ENCODE measurements around the gene KNSTRN.

Gene KNSTRN

DNA sequence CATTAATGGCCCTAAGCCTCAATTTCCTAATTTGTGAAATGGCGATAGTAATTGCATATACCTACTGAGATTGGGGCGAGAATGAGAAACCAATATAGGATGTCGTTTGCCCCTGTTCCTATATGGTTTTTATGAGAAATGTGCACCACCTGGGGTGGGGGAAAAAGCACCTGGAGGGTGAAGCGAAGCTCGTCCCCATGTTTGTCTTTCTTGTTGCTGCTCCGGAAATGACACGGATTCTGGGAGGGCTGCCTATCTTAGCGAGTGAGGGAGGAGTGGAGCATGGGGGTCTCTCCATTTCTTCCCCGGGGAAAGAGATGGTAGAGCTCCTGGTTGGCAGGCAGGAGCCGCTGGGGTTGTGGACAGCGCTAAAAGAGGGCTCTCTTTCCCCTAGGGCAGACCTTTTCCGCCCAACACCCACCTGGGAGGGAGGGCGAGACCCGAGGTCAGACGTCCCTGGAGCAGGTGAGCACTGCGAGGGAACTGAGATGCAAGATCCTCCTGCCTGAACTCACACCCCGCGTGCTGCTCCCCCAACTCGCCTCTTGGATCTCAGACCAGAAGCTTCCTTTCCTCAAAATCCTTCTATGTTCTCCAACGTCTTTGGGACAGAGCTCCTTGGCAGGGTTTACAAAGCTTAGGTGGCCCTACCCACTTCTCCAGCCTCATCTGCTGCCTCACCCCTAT lies 52.6 kb downstream of the KNSTRN start:
- no peak for DNase-seq

DNA sequence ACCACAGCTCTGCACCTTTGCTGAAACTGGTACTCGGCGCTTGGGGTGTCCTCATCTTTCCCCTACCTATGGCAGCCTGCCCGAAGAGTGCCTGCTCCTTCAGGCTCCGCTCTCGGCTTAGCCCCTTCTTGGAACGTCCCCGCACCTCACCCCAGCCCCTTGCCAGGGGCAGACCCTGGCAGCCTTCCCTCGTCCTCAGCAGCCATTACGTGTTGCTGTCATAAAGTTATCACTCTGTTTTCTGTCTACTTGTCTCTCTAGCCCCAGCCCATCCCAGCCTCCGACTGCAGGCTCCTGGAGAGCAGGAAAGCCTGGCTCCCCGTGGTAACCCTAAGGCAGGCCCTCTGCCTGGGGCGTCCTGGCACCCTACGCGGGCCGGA lies 53.2 kb downstream of the KNSTRN start:
- no peak for DNase-seq

DNA sequence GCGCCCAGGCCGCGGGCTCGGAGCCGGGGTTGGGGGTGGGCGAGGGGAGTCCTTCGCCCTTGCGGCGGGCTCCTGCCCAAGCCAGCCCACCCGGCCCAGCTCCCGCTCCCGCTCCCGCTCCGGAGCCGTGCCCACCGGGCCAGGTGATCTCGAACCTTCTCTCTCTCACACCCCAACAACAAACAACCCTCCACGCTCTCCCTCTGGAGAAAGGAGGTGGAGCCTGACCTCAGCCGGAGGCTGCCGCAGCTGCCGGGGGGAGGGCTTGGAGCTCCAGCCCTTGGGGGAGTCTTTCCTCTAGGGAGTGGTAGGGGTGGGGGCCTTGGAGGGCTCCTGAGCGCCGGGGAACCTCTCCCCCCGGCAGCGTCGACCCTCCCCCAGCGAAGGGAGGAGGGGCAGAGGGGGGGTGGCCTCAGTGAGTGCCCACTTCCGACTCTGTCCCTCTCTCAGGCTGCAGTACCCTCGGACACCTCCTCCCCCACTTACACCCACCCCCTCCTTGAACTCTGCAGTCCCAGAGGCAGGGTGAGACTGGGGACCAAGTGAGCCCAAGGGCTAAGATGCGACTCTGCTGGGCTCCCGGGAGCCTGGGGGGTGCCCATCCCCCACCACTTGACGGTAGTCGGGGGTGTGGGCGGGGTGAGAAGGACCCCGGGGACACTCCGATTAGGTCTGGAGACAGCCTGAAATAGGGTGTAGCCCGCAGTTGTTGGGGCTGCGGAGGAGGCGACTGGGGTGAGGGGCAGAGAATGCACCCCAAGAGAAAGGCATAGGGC lies 53.8 kb downstream of the KNSTRN start:
- no peak for DNase-seq

DNA sequence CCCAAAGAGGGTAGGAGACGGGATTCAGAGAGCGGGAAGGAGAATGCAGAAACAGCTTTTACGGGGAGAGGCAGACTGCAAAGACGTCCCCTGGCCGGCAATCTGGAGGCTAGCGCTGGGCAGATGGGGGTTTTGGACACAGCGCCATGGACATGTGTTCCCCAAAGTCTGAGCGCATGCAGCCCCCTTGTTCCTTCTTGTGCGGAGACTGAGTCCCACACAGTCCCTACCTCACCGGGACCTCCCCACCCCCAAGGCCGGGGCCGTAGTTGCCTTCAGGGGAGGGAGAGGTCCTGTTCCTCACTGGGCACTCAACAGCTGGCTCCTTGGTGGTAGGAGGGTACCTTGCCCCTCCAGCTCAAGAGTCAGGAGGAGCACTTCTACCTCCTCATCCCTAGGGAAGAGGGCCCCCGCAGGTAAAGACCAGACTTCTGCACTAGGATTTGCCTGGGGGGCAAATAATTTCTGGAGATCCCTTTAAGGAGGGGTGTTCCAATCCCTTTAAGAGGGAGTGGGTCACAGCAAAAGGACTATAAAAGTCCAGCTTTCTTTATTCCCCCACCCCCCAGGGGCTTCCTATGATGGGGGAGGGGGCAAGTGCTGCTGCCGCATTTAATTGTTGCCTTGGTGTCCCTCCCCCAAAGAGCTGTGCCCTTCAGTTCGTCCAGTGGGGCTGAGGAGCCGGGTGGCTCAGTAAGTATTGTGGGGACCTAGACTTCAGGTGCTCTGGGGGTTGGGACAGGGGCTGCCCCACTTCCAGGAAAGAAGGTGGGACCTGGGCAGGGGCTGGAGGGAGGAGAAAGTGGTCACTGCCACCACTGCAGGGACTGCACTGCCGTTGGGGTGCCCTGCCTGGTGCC lies 54.6 kb downstream of the KNSTRN start:
- DNase-seq: no peak

DNA sequence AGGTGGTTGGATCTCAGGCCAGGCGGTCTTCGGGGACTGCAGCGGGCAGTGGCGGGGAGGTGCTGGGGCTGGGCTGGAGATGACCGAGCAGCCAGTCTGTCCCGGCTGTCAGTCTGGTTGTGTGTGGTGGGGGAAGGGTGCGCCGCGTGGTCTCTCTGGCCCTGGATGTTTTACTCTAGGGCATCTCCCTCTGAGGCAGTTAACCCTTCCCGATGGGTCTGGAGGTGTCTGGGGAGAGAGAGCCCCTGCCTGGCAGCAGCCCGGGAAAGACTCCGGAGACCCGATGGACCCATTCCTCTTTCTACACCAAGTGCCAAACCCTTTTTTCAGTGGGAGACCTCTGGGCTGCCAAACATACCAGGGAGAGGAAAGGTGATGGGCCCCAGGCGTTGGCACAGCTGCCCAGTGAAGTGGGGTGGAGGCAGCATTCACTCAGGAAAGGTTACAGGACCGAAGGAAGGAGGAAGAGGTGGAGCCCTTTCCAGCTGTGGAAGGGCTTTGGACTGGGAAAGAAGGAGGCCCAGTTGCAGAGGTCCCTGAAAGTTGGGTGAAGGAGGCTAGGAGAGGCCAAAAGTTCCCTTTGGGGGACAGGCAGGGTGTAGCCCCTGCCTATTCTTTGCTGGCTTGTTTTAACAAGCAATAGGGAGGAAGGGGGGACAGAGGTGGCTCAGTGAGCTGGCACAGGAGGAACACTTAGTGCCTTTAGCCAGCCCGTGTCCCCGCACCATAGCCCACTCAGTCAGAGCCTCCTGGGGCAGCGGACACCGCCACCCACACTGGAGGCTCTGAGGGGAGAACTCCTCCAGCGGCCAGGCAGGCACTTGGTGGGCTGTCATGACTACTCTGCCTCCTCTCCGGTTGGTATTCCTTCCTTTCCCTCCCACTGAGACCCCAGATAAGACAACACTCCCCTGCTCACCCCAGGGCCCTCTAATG lies 55.5 kb downstream of the KNSTRN start:
- DNase-seq: no peak

DNA sequence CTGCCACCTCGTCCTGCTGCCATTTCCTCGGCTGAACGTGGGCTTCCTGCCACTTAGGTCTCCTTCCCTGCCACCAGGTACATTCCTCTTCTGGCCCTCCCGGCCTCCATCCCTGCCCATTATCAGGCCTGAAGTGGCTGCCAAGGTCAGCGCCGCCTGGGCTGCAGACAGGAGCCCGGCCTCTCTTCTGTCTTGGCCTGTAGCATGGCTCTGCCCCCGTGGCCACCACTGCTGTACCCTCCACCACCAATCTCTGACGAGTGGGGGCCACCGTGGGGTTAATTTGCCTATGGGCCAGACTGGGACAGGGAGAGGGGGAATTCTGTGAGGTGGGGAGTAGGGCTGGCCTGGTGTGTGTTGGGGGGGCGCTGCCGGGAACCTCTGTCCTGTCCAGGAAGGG lies 56.2 kb downstream of the KNSTRN start:
- DNase-seq: no peak

GRCh38 chr15:40439461-40439959 lies 57.0 kb downstream of the KNSTRN start:
- DNase-seq: no peak

DNA sequence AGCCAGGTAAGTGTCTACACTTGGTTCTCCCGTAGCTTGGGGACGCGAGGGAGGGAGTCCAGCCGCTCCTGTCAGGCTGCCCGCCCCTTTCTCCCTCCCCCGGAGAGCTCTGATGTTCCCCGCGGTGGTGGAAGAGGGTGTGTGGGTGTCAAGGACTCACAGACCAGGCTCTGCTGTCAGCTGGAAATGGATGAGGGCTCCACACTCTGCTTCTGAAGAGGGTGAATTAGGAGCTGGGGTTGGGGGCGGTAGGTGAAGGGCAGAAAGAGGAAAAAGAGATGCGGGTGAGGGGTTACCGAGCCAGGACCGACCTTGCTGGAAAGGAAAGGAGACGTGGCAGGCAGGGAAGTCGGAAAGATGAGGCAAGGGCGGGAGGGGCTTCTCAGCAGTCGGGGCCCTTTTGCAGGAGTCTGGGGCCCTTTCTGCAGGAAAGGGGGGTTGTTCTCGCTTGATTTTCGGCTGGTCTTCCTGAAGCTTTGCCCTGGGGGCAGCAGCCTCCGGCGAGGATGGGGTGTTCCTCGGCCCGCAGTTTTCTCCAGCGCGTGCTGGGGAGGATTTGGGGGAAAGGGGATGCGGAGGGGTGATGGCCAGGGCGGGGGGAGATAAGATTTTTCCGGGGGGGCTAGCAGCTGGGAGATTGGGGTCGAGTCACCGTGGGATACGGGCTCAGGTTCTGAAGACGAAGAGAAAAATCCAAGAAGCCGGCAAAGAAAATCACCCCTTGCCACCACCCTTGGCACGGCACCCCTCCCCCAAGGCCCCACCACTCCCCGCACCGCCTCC lies 57.6 kb downstream of the KNSTRN start:
- DNase-seq: peak; percentile 42

DNA sequence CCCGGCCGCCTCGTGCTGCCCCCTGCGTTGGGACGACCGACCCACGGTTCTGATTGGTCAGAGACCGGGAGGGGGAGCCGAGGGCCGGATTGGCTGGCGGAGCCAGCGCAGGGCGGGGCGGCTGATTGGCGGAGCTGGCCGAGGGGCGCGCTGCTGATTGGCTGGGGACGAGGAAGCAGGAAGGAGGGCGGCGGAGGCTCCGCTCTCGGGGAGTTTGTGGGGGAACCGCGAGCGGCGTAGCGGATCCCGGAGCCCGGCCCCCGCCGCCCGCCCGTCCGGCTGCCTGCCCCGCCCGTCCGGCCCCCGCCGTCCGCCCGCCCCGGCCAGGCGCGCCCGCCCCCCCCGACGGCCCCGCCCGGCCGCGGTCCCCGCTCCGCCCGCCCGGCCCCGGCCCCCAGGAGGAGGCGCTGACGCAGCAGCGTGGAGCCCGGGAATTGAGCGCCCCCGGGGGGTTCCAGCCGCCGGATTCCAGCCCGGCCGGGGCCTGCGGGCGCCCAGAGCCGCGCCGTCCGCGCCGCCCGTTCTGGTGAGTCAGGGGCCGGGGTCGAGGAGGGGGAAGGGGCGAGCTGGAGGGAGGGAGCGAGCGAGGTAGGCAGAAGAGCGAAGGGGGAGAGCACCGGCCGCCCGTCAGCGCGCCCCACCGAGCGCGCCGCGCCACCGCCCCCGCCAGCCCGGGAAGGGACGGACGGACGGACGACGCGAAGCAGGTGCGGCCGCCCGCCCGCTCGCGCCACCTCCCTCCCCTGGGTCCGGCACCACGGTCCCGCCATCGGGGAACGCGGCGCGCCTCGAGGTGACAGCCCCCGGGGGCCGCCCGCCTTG lies 58.4 kb downstream of the KNSTRN start, which contains the start of gene BAHD1:
TSS of gene BAHD1 (plus strand) at position 211 of the 822 bp plus-strand sequence. CDS start 17,512 bp downstream, outside the sequence.
- peak; percentile 96 for DNase-seq

DNA sequence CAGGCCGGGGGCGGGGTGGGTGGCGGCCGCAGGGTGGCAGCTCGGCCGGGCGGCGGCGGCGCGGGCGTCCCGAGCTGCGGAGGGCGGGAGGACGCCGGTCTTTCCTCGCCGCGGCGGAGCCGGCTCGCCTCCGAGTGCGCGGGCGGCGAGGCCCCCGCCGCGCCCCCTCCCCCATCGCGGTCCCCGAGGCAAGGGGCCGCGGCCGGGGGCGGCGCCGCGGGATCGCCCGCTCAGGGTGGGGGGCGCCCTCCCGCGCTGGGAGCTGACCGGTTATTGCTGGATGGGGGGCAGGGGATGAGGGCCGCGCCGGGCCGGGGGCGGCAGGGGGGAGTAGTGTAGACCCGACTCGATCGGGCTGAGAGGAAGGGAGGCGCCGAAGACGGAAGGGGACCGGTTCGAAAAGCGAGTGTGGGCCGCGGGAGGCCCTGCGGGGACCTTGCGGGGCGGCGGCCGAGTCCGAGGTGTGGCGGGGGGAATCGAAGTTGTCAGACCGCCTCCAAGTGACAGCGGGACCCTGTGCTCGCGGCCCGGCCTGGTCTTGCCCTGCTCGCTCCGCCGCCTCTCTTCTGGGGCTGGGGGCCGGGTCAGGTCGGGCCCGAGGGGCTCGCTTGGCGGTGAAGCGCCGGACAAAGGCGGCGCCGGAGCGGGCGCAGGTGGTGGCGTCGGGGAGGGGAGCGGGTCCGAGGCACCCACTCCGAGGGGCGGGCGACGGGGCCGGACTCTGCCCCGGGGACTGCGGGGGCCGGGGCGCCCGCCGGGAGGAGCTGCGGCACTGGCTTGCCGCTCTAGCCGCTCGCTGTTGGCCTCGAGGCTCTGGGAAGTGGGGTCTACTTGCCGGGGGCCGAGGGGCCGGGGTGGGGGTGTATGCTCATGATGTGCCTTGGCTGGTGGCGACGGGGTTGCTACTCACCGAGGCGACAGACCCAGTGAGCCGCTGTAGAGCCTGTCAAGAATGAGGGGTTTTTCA lies 59.3 kb downstream of the KNSTRN start:
- DNase-seq: peak; percentile 30

DNA sequence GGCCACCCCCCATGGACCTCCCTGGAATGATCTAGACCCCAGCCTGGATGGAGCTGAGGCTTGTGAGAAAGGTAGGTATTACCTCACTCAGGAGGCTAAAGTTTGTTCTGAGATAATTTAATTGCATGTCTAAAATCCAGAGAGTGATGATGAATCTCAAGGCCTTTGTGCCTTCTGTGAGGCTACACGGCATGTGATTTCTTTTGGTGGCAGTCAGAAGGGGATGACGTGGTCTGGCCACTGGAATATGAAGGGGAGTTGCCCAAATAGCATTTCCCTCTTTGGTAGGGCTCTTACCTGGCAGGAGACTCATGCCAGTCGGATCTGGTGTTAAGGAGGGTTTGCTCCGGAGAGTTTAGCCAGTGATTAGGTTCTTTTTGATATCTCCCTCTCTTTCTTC lies 60.7 kb downstream of the KNSTRN start:
- no peak for DNase-seq

DNA sequence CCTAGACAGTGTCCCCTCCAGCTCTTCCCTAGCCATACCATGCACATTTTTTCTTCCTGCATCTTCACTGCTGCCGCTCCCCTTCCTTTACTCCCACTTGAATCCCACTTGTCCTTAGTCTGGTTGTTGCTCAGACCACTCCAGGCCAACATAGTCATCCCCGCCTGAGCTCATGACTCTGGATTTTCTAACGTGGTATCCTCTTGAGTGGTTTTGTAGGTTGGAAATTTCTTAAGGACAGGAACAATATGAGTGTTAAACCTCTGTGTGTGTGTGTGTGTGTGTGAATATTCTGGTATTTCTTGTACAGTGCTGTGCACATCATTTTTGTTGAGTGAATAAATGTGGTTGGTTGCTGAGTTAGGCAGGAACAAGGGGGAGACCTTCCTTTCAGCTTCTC lies 61.3 kb downstream of the KNSTRN start:
- no peak for DNase-seq
